Measurements from ENCODE around the gene DHRS3. TPM values are rescaled to one million over a fixed set of nuclear protein-coding genes. Genes with fewer than 3 reads are reported as not detected.

The DHRS3 gene
- total and polyA plus RNA-seq, 2 donors (not counting 1 experiment from before 2014, with no cell fraction given), result 0.37 TPM

- Histone ChIP-seq H4K20me1 (ENCODE audit: control insufficient read depth, insufficient read depth, low read length, poor library complexity, severe bottlenecking) (no peaks in the 10 kb centered on the region), H3K4me2 (replicated peaks; ENCODE audit: low read depth, low read length, poor library complexity, severe bottlenecking) (no peak overlapping the region), H2AFZ (ENCODE audit: insufficient read depth, low read depth, low read length, poor library complexity, severe bottlenecking) (no peak overlapping the region), H3K4me1 (ENCODE audit: control insufficient read depth in 2 of 2, insufficient read depth in 2 of 2, low read length in 2 of 2) (no peaks in the 10 kb centered on the region), H3K27ac (ENCODE audit: low read length in 2 of 2) (no peak overlapping the region), H3K36me3 (replicated peaks in 1 of 2; ENCODE audit: control extremely low read depth in 1 of 2, control insufficient read depth in 1 of 2, extremely low read depth in 1 of 2, insufficient read depth in 2 of 2, low read length in 1 of 2) (no peaks in the 10 kb centered on the region), H3K79me2 (ENCODE audit: control insufficient read depth, insufficient read depth, low read length) (no peaks in the 10 kb centered on the region), H3K27me3 (replicated peaks in 1 of 4; ENCODE audit: control extremely low read depth in 1 of 4, control insufficient read depth in 3 of 4, insufficient read depth in 4 of 4, low read length in 3 of 4) (peaks cover 0 to 2% (median 0%) of the 10 kb centered on the region in 4 experiments), H3K9me3 (ENCODE audit: control extremely low read depth in 1 of 3, control insufficient read depth in 2 of 3, insufficient read depth in 1 of 3, low read length in 2 of 3) (no peaks in the 10 kb centered on the region), H3K4me3 (ENCODE audit: control extremely low read depth in 1 of 5, extremely low read depth in 1 of 5, insufficient read depth in 1 of 5, low read depth in 2 of 5, low read length in 4 of 5) (no peak overlapping the region), H3K9ac (ENCODE audit: low read length) (no peak overlapping the region)
- no peaks in the 10 kb centered on the region for H3K9me3 Mint-ChIP-seq (ENCODE audit: insufficient read depth)
- ChIA-PET POLR2A (no interaction called here), CTCF (no interaction called here)
- H3K27ac Mint-ChIP-seq, result no peak overlapping the region
- peaks cover 17% of the 10 kb centered on the region for H3K27me3 Mint-ChIP-seq
- intact Hi-C loops (cut with micrococcal nuclease), result no loop called here
- no peaks in the 10 kb centered on the region for H3K4me1 Mint-ChIP-seq
- TF ChIP-seq EZH2 (IDR thresholded peaks at IDR 0.05; ENCODE audit: borderline replicate concordance, insufficient read depth, low read depth, low read length, poor library complexity, severe bottlenecking), result no peak
- TF ChIP-seq CTCF (IDR thresholded peaks at IDR 0.05), result no peak
- no peak overlapping the region for H3K4me3 Mint-ChIP-seq
- no peak for DNase-seq
- ATAC-seq (ENCODE audit: low read depth), result no peak
- 73% methylated on average over 14 of the region's 17 CpGs for WGBS (ENCODE audit: insufficient coverage)
These were observed 71.0 kb downstream of the DHRS3 start for GRCh38 chr1:12546771-12547585.

- H3K36me3 ChIP-seq (replicated peaks in 1 of 2; ENCODE audit: control extremely low read depth in 1 of 2, control insufficient read depth in 1 of 2, extremely low read depth in 1 of 2, insufficient read depth in 2 of 2, low read length in 1 of 2), result no peaks in the 10 kb centered on the region
- ATAC-seq (ENCODE audit: low read depth) (no peak), DNase-seq (no peak)
- H3K4me1 ChIP-seq (ENCODE audit: control insufficient read depth in 2 of 2, insufficient read depth in 2 of 2, low read length in 2 of 2), result no peaks in the 10 kb centered on the region
- peaks cover 0 to 2% (median 0%) of the 10 kb centered on the region in 3 donors for H3K9me3 ChIP-seq (ENCODE audit: control extremely low read depth in 1 of 3, control insufficient read depth in 2 of 3, insufficient read depth in 1 of 3, low read length in 2 of 3)
- peaks cover 0 to 10% (median 0%) of the 10 kb centered on the region in 4 experiments for H3K27me3 ChIP-seq (replicated peaks in 1 of 4; ENCODE audit: control extremely low read depth in 1 of 4, control insufficient read depth in 3 of 4, insufficient read depth in 4 of 4, low read length in 3 of 4)
- no peak overlapping the region for H3K4me2 ChIP-seq (replicated peaks; ENCODE audit: low read depth, low read length, poor library complexity, severe bottlenecking)
- Mint-ChIP-seq H3K27me3 (peaks cover 19% of the 10 kb centered on the region), H3K4me1 (no peaks in the 10 kb centered on the region), H3K9me3 (ENCODE audit: insufficient read depth) (no peaks in the 10 kb centered on the region), H3K27ac (no peak overlapping the region), H3K4me3 (no peak overlapping the region)
- H3K4me3 ChIP-seq (ENCODE audit: control extremely low read depth in 1 of 5, extremely low read depth in 1 of 5, insufficient read depth in 1 of 5, low read depth in 2 of 5, low read length in 4 of 5), result no peak overlapping the region
- H3K27ac ChIP-seq (ENCODE audit: low read length in 2 of 2), result no peak overlapping the region
- H4K20me1 ChIP-seq (ENCODE audit: control insufficient read depth, insufficient read depth, low read length, poor library complexity, severe bottlenecking), result no peaks in the 10 kb centered on the region
- no peak overlapping the region for H3K9ac ChIP-seq (ENCODE audit: low read length)
- POLR2A ChIA-PET, result no interaction called here
- TF ChIP-seq EZH2 (IDR thresholded peaks at IDR 0.05; ENCODE audit: borderline replicate concordance, insufficient read depth, low read depth, low read length, poor library complexity, severe bottlenecking), result no peak
- no peak for TF ChIP-seq CTCF (IDR thresholded peaks at IDR 0.05)
- H2AFZ ChIP-seq (ENCODE audit: insufficient read depth, low read depth, low read length, poor library complexity, severe bottlenecking), result no peak overlapping the region
- CTCF ChIA-PET, result no interaction called here
- intact Hi-C loops (cut with micrococcal nuclease), result no loop called here
- WGBS (ENCODE audit: insufficient coverage), result 27% methylated on average over 6 of the region's 8 CpGs
- no peaks in the 10 kb centered on the region for H3K79me2 ChIP-seq (ENCODE audit: control insufficient read depth, insufficient read depth, low read length)
These were observed 73.0 kb downstream of the DHRS3 start for GRCh38 chr1:12544992-12545391.

Measured in B cell (primary cell).